ENCODE measurements around the gene COMT.

Gene COMT

DNA sequence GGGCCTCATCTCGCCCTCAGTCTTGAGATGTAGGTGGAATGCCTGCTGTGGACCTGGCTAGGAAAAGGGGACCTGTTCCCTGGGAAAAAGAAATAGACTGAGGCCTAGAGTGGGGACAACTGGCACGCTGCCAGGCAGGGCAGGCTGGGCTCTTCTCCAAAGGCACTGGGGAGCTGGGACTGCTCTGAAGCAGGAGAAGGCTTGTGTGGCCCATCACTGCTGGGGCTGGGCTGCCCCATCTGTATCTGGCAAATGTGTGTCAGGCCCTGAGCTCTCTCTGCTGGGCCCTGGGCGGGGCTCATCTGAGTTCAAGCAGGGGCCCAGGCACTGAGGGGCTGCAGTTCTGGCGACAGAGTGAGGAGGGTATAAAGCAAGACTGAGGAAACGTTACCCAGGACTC lies 42.2 kb downstream of the COMT start:
- Histone ChIP-seq H3K4me3 (replicated peaks; ENCODE audit: insufficient read depth, low read length) (no peak overlapping the region), H3K27me3 (ENCODE audit: insufficient read depth, poor library complexity, severe bottlenecking) (no peaks in the 10 kb centered on the region), H3K27ac (replicated peaks) (no peak overlapping the region)
- no peak for DNase-seq (ENCODE audit: low read depth in 1 of 2, low spot score in 1 of 2)
- TF ChIP-seq GABPA (IDR thresholded peaks at IDR 0.05; ENCODE audit: low read depth) (no peak), REST (IDR thresholded peaks at IDR 0.05; ENCODE audit: insufficient replicate concordance, low read depth) (no peak)

- Histone ChIP-seq H3K4me3 (replicated peaks; ENCODE audit: insufficient read depth, low read length) (no peak overlapping the region), H3K27me3 (ENCODE audit: insufficient read depth, poor library complexity, severe bottlenecking) (no peaks in the 10 kb centered on the region), H3K27ac (replicated peaks) (no peak overlapping the region)
- TF ChIP-seq POLR2AphosphoS5 (IDR thresholded peaks at IDR 0.05; ENCODE audit: low read depth): no peak
- TF ChIP-seq, protein P1, sequence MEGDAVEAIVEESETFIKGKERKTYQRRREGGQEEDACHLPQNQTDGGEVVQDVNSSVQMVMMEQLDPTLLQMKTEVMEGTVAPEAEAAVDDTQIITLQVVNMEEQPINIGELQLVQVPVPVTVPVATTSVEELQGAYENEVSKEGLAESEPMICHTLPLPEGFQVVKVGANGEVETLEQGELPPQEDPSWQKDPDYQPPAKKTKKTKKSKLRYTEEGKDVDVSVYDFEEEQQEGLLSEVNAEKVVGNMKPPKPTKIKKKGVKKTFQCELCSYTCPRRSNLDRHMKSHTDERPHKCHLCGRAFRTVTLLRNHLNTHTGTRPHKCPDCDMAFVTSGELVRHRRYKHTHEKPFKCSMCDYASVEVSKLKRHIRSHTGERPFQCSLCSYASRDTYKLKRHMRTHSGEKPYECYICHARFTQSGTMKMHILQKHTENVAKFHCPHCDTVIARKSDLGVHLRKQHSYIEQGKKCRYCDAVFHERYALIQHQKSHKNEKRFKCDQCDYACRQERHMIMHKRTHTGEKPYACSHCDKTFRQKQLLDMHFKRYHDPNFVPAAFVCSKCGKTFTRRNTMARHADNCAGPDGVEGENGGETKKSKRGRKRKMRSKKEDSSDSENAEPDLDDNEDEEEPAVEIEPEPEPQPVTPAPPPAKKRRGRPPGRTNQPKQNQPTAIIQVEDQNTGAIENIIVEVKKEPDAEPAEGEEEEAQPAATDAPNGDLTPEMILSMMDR (IDR thresholded peaks at IDR 0.05; ENCODE audit: insufficient read depth, low read length): no peak
- TF ChIP-seq GABPA (IDR thresholded peaks at IDR 0.05; ENCODE audit: low read depth): no peak
- no peak for TF ChIP-seq REST (IDR thresholded peaks at IDR 0.05; ENCODE audit: insufficient replicate concordance, low read depth)
- no peak for TF ChIP-seq SPI1 (IDR thresholded peaks at IDR 0.05; ENCODE audit: borderline replicate concordance, low read depth)
- no peak for DNase-seq (ENCODE audit: low read depth in 1 of 2, low spot score in 1 of 2)
Measured at GRCh38 chr22:19984201-19984753, 42.7 kb downstream of the COMT start.

DNA sequence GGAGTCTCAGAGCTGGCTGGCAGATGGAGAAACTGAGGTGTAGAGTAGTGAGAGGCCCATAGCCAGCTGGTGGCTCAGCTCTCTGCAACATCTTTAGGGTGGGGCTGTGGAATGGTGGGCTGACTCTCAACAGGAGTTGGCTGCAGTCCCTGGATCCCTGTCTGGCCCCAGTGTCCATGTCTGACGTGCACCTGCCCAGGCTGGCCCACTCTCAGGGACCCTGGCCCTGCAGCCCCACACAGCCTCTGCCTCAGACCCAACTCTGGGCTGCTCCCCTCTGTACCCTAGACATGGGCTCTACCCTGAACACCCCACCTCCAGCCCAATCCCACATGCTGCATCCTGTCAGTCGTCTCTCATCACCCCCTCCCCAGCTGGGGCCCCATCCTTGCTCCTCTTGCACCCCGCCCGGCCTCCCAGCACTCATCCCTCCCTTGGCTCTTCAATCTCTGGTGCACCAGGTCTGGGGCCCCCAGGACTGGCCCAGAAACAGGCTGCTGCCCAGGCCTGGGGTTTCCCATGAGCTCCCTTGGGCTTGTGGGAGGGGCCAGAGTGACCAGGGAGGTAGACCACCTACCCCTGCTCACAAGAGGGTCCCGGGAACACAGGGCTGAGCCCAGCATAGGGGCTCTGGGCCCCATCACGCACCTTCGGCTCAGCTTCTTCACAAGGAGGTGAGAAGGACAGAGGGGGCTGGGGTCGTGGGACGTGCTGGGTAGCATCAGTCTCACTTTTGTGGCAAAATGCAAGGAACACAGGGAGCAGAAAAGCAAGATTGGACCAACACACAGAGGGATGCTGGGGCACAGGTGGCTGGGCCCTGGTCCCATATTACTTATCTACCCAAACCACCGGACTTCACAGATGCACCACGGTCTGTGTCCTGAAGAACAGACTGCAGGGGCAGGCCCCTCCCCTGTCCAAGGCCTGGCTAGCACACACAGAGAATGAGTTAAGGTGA lies 43.6 kb downstream of the COMT start:
- Histone ChIP-seq H3K27me3 (ENCODE audit: insufficient read depth, poor library complexity, severe bottlenecking) (no peaks in the 10 kb centered on the region), H3K4me3 (replicated peaks; ENCODE audit: insufficient read depth, low read length) (no peak overlapping the region), H3K27ac (replicated peaks) (no peak overlapping the region)
- DNase-seq (ENCODE audit: low read depth in 1 of 2, low spot score in 1 of 2): no peak
- TF ChIP-seq POLR2AphosphoS5 (IDR thresholded peaks at IDR 0.05; ENCODE audit: low read depth): no peak
- no peak for TF ChIP-seq GABPA (IDR thresholded peaks at IDR 0.05; ENCODE audit: low read depth)
- TF ChIP-seq, protein P1 (IDR thresholded peaks at IDR 0.05; ENCODE audit: insufficient read depth, low read length): no peak
- TF ChIP-seq REST (IDR thresholded peaks at IDR 0.05; ENCODE audit: insufficient replicate concordance, low read depth): no peak
- no peak for TF ChIP-seq SPI1 (IDR thresholded peaks at IDR 0.05; ENCODE audit: borderline replicate concordance, low read depth)

Measured in HL-60 (cell line).